Sigmoid colon (tissue), 4 donors: ENCODE results near the gene SPARC.

Experiments
- EP300 ChIP-seq, 4 donors: sonication (generic); formaldehyde crosslinking; IDR thresholded peaks; one replicate each; pipeline ENCODE4 v1.6.1; 2017; ENCODE audit warnings: antibody characterized with exemption in 4 of 4
- POLR2A ChIP-seq, 2 donors: fragments of 450-650 bp; IDR thresholded peaks; one replicate each; pipeline ENCODE4 v1.6.1; 2016; ENCODE audit warnings: antibody characterized with exemption in 2 of 2, mild to moderate bottlenecking in 2 of 2, moderate library complexity in 2 of 2
- TF ChIP-seq, protein P1 (sequence below), 4 experiments: fragments of 450-650 bp in 3 of 4; fragments of 200-600 bp in 1 of 4; IDR thresholded peaks; one replicate each; pipeline ENCODE4 v1.5.1; 2016 to 2019; ENCODE audit warnings: antibody characterized with exemption in 4 of 4, mild to moderate bottlenecking in 3 of 4, moderate library complexity in 2 of 4

DNA sequence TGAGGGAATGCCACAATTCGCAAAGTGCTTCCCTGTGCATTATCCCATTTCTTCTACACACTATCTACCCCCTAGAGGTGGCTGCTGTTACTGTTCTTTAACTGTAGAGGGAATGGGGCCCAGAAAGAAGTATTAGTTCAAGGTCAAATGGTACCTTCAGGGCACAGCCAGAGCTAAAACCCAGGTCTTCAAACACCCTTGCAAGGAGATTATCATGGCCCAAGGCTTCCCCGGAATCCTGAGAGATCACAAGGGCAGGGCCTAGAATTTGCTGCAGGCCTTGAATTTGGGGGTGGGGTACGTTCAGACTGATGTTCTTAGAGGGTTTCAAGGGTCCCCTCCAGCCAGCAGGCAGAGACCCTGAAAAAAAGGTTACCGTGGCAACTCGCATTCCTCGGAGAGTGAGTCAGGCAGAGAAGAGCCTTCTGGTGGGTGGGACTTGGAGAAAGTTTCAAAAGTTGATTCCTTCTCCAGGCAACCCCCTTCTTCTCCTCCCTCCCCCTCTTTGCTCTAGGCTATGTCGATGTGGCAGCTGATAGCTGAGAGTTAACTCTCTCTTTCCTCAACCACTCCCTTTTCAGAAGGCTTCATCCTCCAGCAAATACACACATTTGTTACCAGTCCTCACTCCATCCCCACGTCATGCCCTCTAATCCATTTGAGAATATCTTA is 1.9 kb downstream of the SPARC start:
- TF ChIP-seq, protein P1, sequence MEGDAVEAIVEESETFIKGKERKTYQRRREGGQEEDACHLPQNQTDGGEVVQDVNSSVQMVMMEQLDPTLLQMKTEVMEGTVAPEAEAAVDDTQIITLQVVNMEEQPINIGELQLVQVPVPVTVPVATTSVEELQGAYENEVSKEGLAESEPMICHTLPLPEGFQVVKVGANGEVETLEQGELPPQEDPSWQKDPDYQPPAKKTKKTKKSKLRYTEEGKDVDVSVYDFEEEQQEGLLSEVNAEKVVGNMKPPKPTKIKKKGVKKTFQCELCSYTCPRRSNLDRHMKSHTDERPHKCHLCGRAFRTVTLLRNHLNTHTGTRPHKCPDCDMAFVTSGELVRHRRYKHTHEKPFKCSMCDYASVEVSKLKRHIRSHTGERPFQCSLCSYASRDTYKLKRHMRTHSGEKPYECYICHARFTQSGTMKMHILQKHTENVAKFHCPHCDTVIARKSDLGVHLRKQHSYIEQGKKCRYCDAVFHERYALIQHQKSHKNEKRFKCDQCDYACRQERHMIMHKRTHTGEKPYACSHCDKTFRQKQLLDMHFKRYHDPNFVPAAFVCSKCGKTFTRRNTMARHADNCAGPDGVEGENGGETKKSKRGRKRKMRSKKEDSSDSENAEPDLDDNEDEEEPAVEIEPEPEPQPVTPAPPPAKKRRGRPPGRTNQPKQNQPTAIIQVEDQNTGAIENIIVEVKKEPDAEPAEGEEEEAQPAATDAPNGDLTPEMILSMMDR (IDR thresholded peaks at IDR 0.05): peak in 1 of 4 experiments; percentile 14
- peak in 1 of 2 donors; percentile 13 for TF ChIP-seq POLR2A (IDR thresholded peaks at IDR 0.05)
- peak in 1 of 4 donors; percentile 8 for TF ChIP-seq EP300 (IDR thresholded peaks at IDR 0.05)
